Thoracic aorta (tissue), 2 donors: ENCODE measurements around the gene PAK1IP1. TPM values are rescaled to one million over a fixed set of nuclear protein-coding genes. Genes with fewer than 3 reads are reported as not detected.
"Not testable (repeated sequence)": the region's sequence is repeated elsewhere in the genome, so short reads cannot be mapped to it uniquely, and the experiment has no call there.

Experiments used
- ATAC-seq: fragments of 150-250 bp; one replicate; pipeline ENCODE4 v1.8.0; 2017; ENCODE audit warnings: low read depth; ENCODE audit not compliant: insufficient number of reproducible peaks, low FRiP score
- DNase-seq: peaks from one replicate; pipeline ENCODE4 v3.0.0-alpha.2; 2020; ENCODE audit warnings: low spot score
- H3K27ac ChIP-seq, 2 donors: fragments of 200-600 bp; sonication (generic); 1 replicate in 1 of 2; 2 replicates in 1 of 2; pipeline ENCODE4 v1.5.1; 2016; ENCODE audit warnings: mild to moderate bottlenecking in 2 of 2, moderate library complexity in 2 of 2
- H3K27me3 ChIP-seq: fragments of 200-600 bp; sonication (generic); replicated peaks from 2 replicates; pipeline ENCODE4 v1.6.0; 2016; ENCODE audit warnings: mild to moderate bottlenecking; ENCODE audit not compliant: insufficient read depth
- H3K36me3 ChIP-seq: fragments of 200-600 bp; sonication (generic); one replicate; pipeline ENCODE4 v1.5.1; 2016
- H3K4me1 ChIP-seq, 2 donors: fragments of 200-600 bp; sonication (generic); 1 replicate in 1 of 2; 2 replicates in 1 of 2; pipeline versions ENCODE4 v1.5.1 to v1.6.0; 2016; ENCODE audit warnings: low read depth in 2 of 2, mild to moderate bottlenecking in 1 of 2; ENCODE audit not compliant: control insufficient read depth in 1 of 2
- H3K4me3 ChIP-seq: fragments of 200-600 bp; sonication (generic); 2 replicates; pipeline ENCODE4 v1.5.1; 2016; ENCODE audit warnings: mild to moderate bottlenecking
- H3K9me3 ChIP-seq: fragments of 200-600 bp; sonication (generic); 2 replicates; pipeline ENCODE4 v1.5.1; 2016
- CTCF ChIP-seq: fragments of 200-600 bp; sonication (generic); IDR thresholded peaks from one replicate; pipeline ENCODE4 v1.5.1; 2019; ENCODE audit warnings: antibody characterized with exemption
- total RNA-seq, 2 donors: library from RNA; depleted of rRNA; stranded (reverse); fragments of >200 nt; gene quantifications; one replicate each; pipeline versions ENCODE4 v1.1.0 to v1.2.3, GENCODE V29; 2016

PAK1IP1 gene
- total RNA-seq, 2 donors from 2014 or later, result 7.3 to 19.4 TPM

- Histone ChIP-seq H3K27ac (no peak overlapping the region), H3K4me3 (no peak overlapping the region), H3K9me3 (no peaks in the 10 kb centered on the region), H3K4me1 (no peaks in the 10 kb centered on the region), H3K36me3 (no peaks in the 10 kb centered on the region), H3K27me3 (no peaks in the 10 kb centered on the region)
- ATAC-seq, result no peak
- no peak for TF ChIP-seq CTCF
- no peak for DNase-seq
Measured at GRCh38 chr6:10662207-10662606, 32.6 kb upstream of the PAK1IP1 start.

DNA sequence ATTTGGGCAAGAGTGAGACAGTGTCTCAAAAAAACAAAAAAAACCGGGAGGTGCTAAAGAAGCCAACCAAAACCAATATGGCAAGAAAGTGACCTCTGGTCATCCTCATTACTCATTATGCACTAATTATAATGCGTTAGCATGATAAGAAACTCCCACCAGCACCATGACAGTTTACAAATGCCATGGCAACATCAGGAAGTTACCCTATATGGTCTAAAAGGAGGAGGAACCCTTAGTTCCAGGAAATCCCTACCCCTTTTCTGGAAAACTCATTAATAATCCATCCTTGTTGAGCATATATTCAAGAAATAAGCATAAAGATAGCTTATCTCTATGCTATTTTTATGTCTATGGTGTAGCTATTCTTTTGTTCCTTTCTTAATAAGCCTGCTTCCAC is 32.0 kb upstream of the PAK1IP1 start:
- no peaks in the 10 kb centered on the region for H3K4me1 ChIP-seq
- TF ChIP-seq CTCF, result no peak
- H3K36me3 ChIP-seq, result no peaks in the 10 kb centered on the region
- ATAC-seq (no peak), DNase-seq (no peak)
- H3K4me3 ChIP-seq, result no peak overlapping the region
- no peak overlapping the region for H3K27ac ChIP-seq
- no peaks in the 10 kb centered on the region for H3K9me3 ChIP-seq
- no peaks in the 10 kb centered on the region for H3K27me3 ChIP-seq

DNA sequence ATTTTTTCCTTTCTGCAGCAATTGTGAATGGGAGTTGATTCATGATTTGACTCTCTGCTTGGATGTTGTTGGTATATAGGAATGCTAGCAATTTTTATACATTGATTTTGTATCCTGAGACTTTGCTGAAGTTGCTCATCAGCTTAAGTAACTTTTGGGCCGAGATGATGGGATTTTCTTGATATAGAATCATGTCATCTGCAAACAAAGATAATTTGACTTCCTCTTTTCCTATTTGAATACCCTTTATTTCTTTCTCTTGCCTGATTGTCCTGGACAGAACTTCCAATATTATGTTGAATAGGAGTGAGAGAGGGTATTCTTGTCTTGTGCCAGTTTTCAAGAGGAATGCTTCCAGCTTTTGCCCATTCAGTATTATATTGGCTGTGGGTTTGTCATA is 29.2 kb upstream of the PAK1IP1 start:
- not testable (repeated sequence) for ATAC-seq, H3K4me3 ChIP-seq, H3K9me3 ChIP-seq, H3K27ac ChIP-seq, H3K36me3 ChIP-seq, DNase-seq, H3K4me1 ChIP-seq, H3K27me3 ChIP-seq

DNA sequence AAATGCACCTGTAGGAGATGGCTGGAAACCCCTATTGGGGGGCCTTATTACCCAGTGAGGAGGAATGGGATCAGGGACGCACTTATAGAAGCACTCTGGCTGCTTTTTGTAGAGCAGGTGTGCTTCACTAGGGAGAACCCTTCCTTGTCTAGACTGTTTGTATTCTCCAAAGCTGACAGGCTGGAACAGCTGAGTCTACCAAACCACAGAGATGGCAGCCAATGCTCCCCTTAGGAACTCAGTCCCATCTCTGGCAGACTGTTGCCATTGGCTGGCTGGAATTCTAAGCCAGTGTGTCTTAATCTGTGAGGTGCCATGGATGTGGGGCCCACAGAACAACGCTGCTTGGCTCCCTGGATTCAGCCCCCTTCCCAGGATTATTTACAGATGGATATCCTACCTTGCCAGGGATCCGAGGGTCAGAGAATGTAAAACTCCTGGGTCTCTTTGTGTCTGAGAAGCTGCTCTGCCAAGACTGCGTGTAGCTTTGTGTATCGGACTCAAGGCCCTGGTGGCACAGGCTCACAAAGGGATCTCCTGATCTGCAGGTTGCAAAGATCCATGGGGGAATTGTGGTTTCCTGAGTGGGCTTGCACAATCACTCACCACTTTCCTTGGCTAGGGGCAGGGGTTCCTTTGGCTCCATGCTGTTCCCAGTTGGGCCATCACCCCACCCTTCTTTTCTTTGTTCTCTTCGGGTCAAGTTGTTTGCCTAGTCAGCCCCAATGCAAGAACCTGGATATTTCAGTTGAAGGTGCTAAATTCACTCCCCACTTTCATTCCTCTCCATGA is 26.4 kb upstream of the PAK1IP1 start:
- no peaks in the 10 kb centered on the region for H3K27me3 ChIP-seq
- no peak for DNase-seq
- no peaks in the 10 kb centered on the region for H3K36me3 ChIP-seq
- H3K27ac ChIP-seq, result no peak overlapping the region
- no peak for TF ChIP-seq CTCF
- ATAC-seq, result no peak
- H3K4me3 ChIP-seq, result no peak overlapping the region
- no peaks in the 10 kb centered on the region for H3K9me3 ChIP-seq
- H3K4me1 ChIP-seq, result peaks cover 7 to 12% of the 10 kb centered on the region in 2 donors

GRCh38 chr6:10676403-10676802 is 18.4 kb upstream of the PAK1IP1 start:
- Histone ChIP-seq H3K36me3 (no peaks in the 10 kb centered on the region), H3K27ac (no peak overlapping the region), H3K9me3 (no peaks in the 10 kb centered on the region), H3K27me3 (no peaks in the 10 kb centered on the region), H3K4me1 (peaks cover 7 to 10% of the 10 kb centered on the region in 2 donors), H3K4me3 (no peak overlapping the region)
- ATAC-seq (no peak), DNase-seq (no peak)
- no peak for TF ChIP-seq CTCF

DNA sequence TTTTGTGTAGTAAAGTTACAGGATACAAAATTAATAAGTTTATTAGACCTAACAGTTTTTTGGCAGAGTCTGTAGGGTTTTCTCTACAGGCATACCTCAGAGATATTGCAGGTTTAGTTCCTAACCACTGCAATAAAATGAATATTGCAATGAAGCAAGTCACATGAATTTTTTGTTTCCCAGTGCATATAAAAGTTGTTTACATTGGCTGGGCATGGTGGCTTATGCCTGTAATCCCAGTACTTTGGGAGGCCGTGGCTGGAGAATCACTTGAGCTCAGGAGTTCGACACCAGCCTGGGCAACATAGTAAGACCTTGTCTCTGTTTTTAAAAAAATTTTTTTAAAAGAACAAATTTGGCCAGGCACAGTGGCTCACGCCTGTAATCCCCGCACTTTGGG is 16.3 kb upstream of the PAK1IP1 start:
- no peak for TF ChIP-seq CTCF
- Histone ChIP-seq H3K4me3 (no peak overlapping the region), H3K4me1 (no peaks in the 10 kb centered on the region), H3K9me3 (no peaks in the 10 kb centered on the region), H3K27ac (no peak overlapping the region), H3K36me3 (no peaks in the 10 kb centered on the region), H3K27me3 (no peaks in the 10 kb centered on the region)
- no peak for ATAC-seq
- no peak for DNase-seq
